ENCODE data around the gene DPP6. TPM values are rescaled to one million over a fixed set of nuclear protein-coding genes. Genes with fewer than 3 reads are reported as not detected.

DPP6 gene
- polyA plus RNA-seq, 1 of the 3 experiments (the other 2 are of a cell fraction) = not detected

GRCh38 chr7:154553711-154554265 lies 501.6 kb downstream of the DPP6 start:
- no peaks in the 10 kb centered on the region for H3K27me3 ChIP-seq (ENCODE audit: insufficient read depth)
- TF ChIP-seq CHD2 (IDR thresholded peaks at IDR 0.05; ENCODE audit: low read length, partially characterized antibody) (peak; percentile 34), EP300 (IDR thresholded peaks at IDR 0.05; ENCODE audit: borderline replicate concordance in 1 of 2, low read depth in 1 of 2, low read length in 1 of 2) (peak in 1 of 2 experiments; percentile 82; a peak in 2 of 4 replicates), FOXJ3 (CRISPR knock-in tag; IDR thresholded peaks at IDR 0.05) (peak; percentile 82), TCF12 (IDR thresholded peaks at IDR 0.05) (no peak), NFIC (IDR thresholded peaks at IDR 0.05; ENCODE audit: borderline replicate concordance) (no peak), RFX5 (IDR thresholded peaks at IDR 0.05; ENCODE audit: low read length) (0 out of 2 replicates have a peak, but pooled peaks have one; percentile 38), EZH2phosphoT487 (IDR thresholded peaks at IDR 0.05; ENCODE audit: borderline replicate concordance, low read depth) (no peak), GATA2 (CRISPR knock-in tag; IDR thresholded peaks at IDR 0.05) (peak; percentile 82), SMC3 (IDR thresholded peaks at IDR 0.05; ENCODE audit: low read depth, low read length) (no peak)
- TF ChIP-seq, protein P1, sequence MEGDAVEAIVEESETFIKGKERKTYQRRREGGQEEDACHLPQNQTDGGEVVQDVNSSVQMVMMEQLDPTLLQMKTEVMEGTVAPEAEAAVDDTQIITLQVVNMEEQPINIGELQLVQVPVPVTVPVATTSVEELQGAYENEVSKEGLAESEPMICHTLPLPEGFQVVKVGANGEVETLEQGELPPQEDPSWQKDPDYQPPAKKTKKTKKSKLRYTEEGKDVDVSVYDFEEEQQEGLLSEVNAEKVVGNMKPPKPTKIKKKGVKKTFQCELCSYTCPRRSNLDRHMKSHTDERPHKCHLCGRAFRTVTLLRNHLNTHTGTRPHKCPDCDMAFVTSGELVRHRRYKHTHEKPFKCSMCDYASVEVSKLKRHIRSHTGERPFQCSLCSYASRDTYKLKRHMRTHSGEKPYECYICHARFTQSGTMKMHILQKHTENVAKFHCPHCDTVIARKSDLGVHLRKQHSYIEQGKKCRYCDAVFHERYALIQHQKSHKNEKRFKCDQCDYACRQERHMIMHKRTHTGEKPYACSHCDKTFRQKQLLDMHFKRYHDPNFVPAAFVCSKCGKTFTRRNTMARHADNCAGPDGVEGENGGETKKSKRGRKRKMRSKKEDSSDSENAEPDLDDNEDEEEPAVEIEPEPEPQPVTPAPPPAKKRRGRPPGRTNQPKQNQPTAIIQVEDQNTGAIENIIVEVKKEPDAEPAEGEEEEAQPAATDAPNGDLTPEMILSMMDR (IDR thresholded peaks at IDR 0.05) = no peak
- H3K4me1 ChIP-seq (ENCODE audit: control insufficient read depth in 1 of 2, insufficient read depth in 2 of 2, low read depth in 1 of 2, low read length in 1 of 2) = peaks cover 0 to 16% of the 10 kb centered on the region in 2 experiments; a peak in 2 of 4 replicates
- H3F3A ChIP-seq (replicated peaks; ENCODE audit: insufficient read depth) = no peaks in the 10 kb centered on the region
- 15% methylated on average over 10 of the region's 10 CpGs for WGBS (ENCODE audit: low lambda C conversion rate)
- peaks cover 20% of the 10 kb centered on the region for H3K9me3 ChIP-seq
- no peak overlapping the region for H2AFZ ChIP-seq (ENCODE audit: low read depth)
- H3K9me2 ChIP-seq = no peaks in the 10 kb centered on the region
- no peaks in the 10 kb centered on the region for H4K20me1 ChIP-seq (ENCODE audit: insufficient read depth)
- no peaks in the 10 kb centered on the region for H3K36me3 ChIP-seq (replicated peaks in 1 of 2; ENCODE audit: control insufficient read depth in 1 of 2, insufficient read depth in 2 of 2, low read length in 1 of 2)
- no peak overlapping the region for H3K9ac ChIP-seq
- DNase-seq = peak; percentile 57
- H3K79me2 ChIP-seq (ENCODE audit: insufficient read depth) = no peaks in the 10 kb centered on the region
- H3K4me3 ChIP-seq (ENCODE audit: low read depth in 2 of 2, low read length in 1 of 2) = no peak overlapping the region
- ChIA-PET POLR2A (interaction anchor here (0.6 kb wide), 1 partner anchor 10 kb away, joined by 3 read pairs; no protein-coding TSS in a partner anchor), CTCF (interaction anchor here (0.9 to 3.3 kb wide), 6 partner anchors 11 to 190 kb away, joined by 3 to 17 read pairs (median 6); no protein-coding TSS in a partner anchor)
- H3K27ac ChIP-seq (ENCODE audit: low read depth in 2 of 2, low read length in 1 of 2) = peak overlapping the region in 1 of 2 experiments; percentile 97; a peak in 2 of 4 replicates
- no peak overlapping the region for H3K4me2 ChIP-seq

DNA sequence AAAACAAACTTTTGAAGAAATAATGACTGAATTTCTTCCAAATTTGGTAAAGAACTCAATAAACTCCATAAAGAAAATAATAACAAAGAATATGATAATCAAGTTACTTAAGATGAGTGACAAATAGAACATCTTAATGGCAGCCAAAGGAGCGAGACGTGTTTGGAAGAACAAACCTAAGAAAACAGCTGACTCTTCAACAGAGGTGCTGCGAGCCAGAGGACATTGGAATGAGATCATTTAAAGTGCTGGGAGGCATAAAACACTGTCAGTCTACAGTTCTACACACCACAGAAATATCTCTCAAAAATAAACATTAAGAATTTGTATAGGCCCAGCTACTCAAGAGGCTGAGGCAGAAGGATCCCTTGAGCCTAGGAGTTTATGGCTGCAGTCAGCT lies 507.3 kb downstream of the DPP6 start:
- POLR2A ChIA-PET = no interaction called here
- no peak for TF ChIP-seq TEAD4 (IDR thresholded peaks at IDR 0.05; ENCODE audit: borderline replicate concordance, insufficient read depth)
- TF ChIP-seq GABPA (IDR thresholded peaks at IDR 0.05; ENCODE audit: low read depth) = no peak
- TF ChIP-seq USF2 (IDR thresholded peaks at IDR 0.05; ENCODE audit: borderline replicate concordance, low read depth, low read length) = no peak
- no peak for TF ChIP-seq FOXJ3 (CRISPR knock-in tag; IDR thresholded peaks at IDR 0.05)
- TF ChIP-seq FOXM1 (IDR thresholded peaks at IDR 0.05; ENCODE audit: low read depth) = no peak
- TF ChIP-seq IRF3 (IDR thresholded peaks at IDR 0.05; ENCODE audit: low read depth, low read length) = no peak
- no peak for TF ChIP-seq NFIC (IDR thresholded peaks at IDR 0.05; ENCODE audit: borderline replicate concordance)
- no peak for TF ChIP-seq MXI1 (IDR thresholded peaks at IDR 0.05; ENCODE audit: low read depth, low read length)
- no peak for TF ChIP-seq ZBTB33 (IDR thresholded peaks at IDR 0.05; ENCODE audit: borderline replicate concordance, low read depth)
- TF ChIP-seq SIN3A (IDR thresholded peaks at IDR 0.05; ENCODE audit: borderline replicate concordance, low read depth, low read length) = no peak
- no peak for TF ChIP-seq EP300 (IDR thresholded peaks at IDR 0.05; ENCODE audit: borderline replicate concordance in 1 of 2, low read depth in 1 of 2, low read length in 1 of 2)
- no peak for TF ChIP-seq RXRA (IDR thresholded peaks at IDR 0.05; ENCODE audit: borderline replicate concordance, low read depth)
- no peak for TF ChIP-seq MEF2A (IDR thresholded peaks at IDR 0.05; ENCODE audit: borderline replicate concordance, low read depth)
- no peak for TF ChIP-seq TCF12 (IDR thresholded peaks at IDR 0.05)
- no peak for TF ChIP-seq CHD2 (IDR thresholded peaks at IDR 0.05; ENCODE audit: low read length, partially characterized antibody)
- TF ChIP-seq SMC3 (IDR thresholded peaks at IDR 0.05; ENCODE audit: low read depth, low read length) = no peak
- CTCF ChIA-PET = interaction anchor here (1.0 to 1.2 kb wide), 2 partner anchors 25 to 231 kb away, joined by 3 to 4 read pairs; no protein-coding TSS in a partner anchor

More for the DNA sequence above, 507.3 kb downstream of the DPP6 start:
- no peak overlapping the region for H2AFZ ChIP-seq (ENCODE audit: low read depth)
- no peak overlapping the region for H3K27ac ChIP-seq (ENCODE audit: low read depth in 2 of 2, low read length in 1 of 2)
- H3K9me3 ChIP-seq = peaks cover 10% of the 10 kb centered on the region; the same call in 1 of the 2 replicates
- no peaks in the 10 kb centered on the region for H3K79me2 ChIP-seq (ENCODE audit: insufficient read depth)
- no peak overlapping the region for H3K4me3 ChIP-seq (ENCODE audit: low read depth in 2 of 2, low read length in 1 of 2)
- H3K4me2 ChIP-seq = no peak overlapping the region
- DNase-seq = no peak
- no peaks in the 10 kb centered on the region for H4K20me1 ChIP-seq (ENCODE audit: insufficient read depth)
- no peaks in the 10 kb centered on the region for H3K27me3 ChIP-seq (ENCODE audit: insufficient read depth)
- H3F3A ChIP-seq (replicated peaks; ENCODE audit: insufficient read depth) = no peaks in the 10 kb centered on the region
- no peaks in the 10 kb centered on the region for H3K9me2 ChIP-seq
- 40% methylated on average over 3 of the region's 3 CpGs for WGBS (ENCODE audit: low lambda C conversion rate)
- H3K4me1 ChIP-seq (ENCODE audit: control insufficient read depth in 1 of 2, insufficient read depth in 2 of 2, low read depth in 1 of 2, low read length in 1 of 2) = peaks cover 0 to under 1% of the 10 kb centered on the region in 2 experiments; a peak in 1 of 4 replicates
- no peaks in the 10 kb centered on the region for H3K36me3 ChIP-seq (replicated peaks in 1 of 2; ENCODE audit: control insufficient read depth in 1 of 2, insufficient read depth in 2 of 2, low read length in 1 of 2)
- no peak overlapping the region for H3K9ac ChIP-seq
